CD14-positive monocyte (primary cell): ENCODE measurements around the gene BCAS1. TPM values are rescaled to one million over a fixed set of nuclear protein-coding genes. Genes with fewer than 3 reads are reported as not detected.
A peak's percentile ranks its signal among the peaks of the same experiment; 100 is the strongest.

Source experiments
- DNase-seq, 3 donors: peaks; one replicate each; pipeline ENCODE4 v3.0.0-alpha.2; 2011 to 2022
- H2AFZ ChIP-seq: 2 replicates; pipeline ENCODE4 v1.6.0; 2012; ENCODE audit warnings: mild to moderate bottlenecking, low read depth, low read length, inconsistent platforms; ENCODE audit not compliant: insufficient read depth, poor library complexity, severe bottlenecking
- H3K27ac ChIP-seq, 2 donors: 1 replicate in 1 of 2; 2 replicates in 1 of 2; pipeline ENCODE4 v1.5.1; 2012 to 2013; ENCODE audit warnings: low read length in 2 of 2, control low read depth in 1 of 2, inconsistent platforms in 1 of 2, low read depth in 1 of 2, mild to moderate bottlenecking in 1 of 2
- H3K27me3 ChIP-seq, 2 donors: one replicate each; pipeline versions ENCODE4 v1.6.0 to v1.6.1; 2011 to 2013; ENCODE audit warnings: low read length in 2 of 2; ENCODE audit not compliant: control insufficient read depth in 2 of 2, insufficient read depth in 2 of 2
- H3K36me3 ChIP-seq, 2 donors: replicated peaks in 1 of 2; 1 replicate in 1 of 2; 2 replicates in 1 of 2; pipeline versions ENCODE4 v1.5.1 to v1.6.1; 2012 to 2013; ENCODE audit warnings: low read length in 2 of 2, control low read depth in 1 of 2, inconsistent platforms in 1 of 2, mild to moderate bottlenecking in 1 of 2; ENCODE audit not compliant: insufficient read depth in 2 of 2, control insufficient read depth in 1 of 2
- H3K4me1 ChIP-seq, 2 donors: 1 replicate in 1 of 2; 2 replicates in 1 of 2; pipeline versions ENCODE4 v1.5.1 to v1.6.1; 2012 to 2013; ENCODE audit warnings: low read length in 2 of 2, control low read depth in 1 of 2, inconsistent platforms in 1 of 2, mild to moderate bottlenecking in 1 of 2, moderate library complexity in 1 of 2; ENCODE audit not compliant: insufficient read depth in 2 of 2, control insufficient read depth in 1 of 2
- H3K4me2 ChIP-seq: replicated peaks from 2 replicates; pipeline ENCODE3; 2012; ENCODE audit warnings: low read length, moderate library complexity, mild to moderate bottlenecking; ENCODE audit not compliant: poor library complexity, severe bottlenecking; ENCODE audit errors: extremely low read depth
- H3K4me3 ChIP-seq, 3 experiments: fragments of 200-600 bp in 1 of 3; sonication (generic) in 1 of 3; replicated peaks in 1 of 3; 1 replicate in 2 of 3; 2 replicates in 1 of 3; pipeline ENCODE4 v1.5.1; 2011 to 2013; ENCODE audit warnings: low read length in 3 of 3, mild to moderate bottlenecking in 3 of 3, control low read depth in 2 of 3, low read depth in 2 of 3, inconsistent platforms in 1 of 3, moderate library complexity in 1 of 3
- H3K79me2 ChIP-seq: 2 replicates; pipeline ENCODE4 v1.6.0; 2012; ENCODE audit warnings: mild to moderate bottlenecking, control low read depth, inconsistent platforms, low read length, moderate library complexity; ENCODE audit not compliant: insufficient read depth
- H3K9ac ChIP-seq: 2 replicates; pipeline ENCODE4 v1.6.0; 2017; ENCODE audit warnings: low read length, mild to moderate bottlenecking; ENCODE audit not compliant: insufficient read depth, poor library complexity, severe bottlenecking
- H3K9me3 ChIP-seq, 2 donors: replicated peaks in 1 of 2; 1 replicate in 1 of 2; 2 replicates in 1 of 2; pipeline versions ENCODE4 v1.5.1 to v1.6.1; 2012 to 2013; ENCODE audit warnings: low read length in 2 of 2, control low read depth in 1 of 2; ENCODE audit not compliant: control insufficient read depth in 1 of 2, insufficient read depth in 1 of 2
- H4K20me1 ChIP-seq: 2 replicates; pipeline ENCODE4 v1.6.0; 2012; ENCODE audit warnings: mild to moderate bottlenecking, low read length, control low read depth, moderate library complexity; ENCODE audit not compliant: insufficient read depth
- H3K27ac Mint-ChIP-seq, 7 donors: one replicate each; pipeline ENCODE4 v1.8.0; 2020; ENCODE audit warnings: mild to moderate bottlenecking in 7 of 7, mixed read lengths in 7 of 7, moderate library complexity in 6 of 7, inconsistent platforms in 2 of 7
- H3K27me3 Mint-ChIP-seq, 3 donors: one replicate each; pipeline ENCODE4 v1.8.0; 2021 to 2022; ENCODE audit warnings: low read depth in 3 of 3, mild to moderate bottlenecking in 3 of 3, mixed read lengths in 3 of 3, moderate library complexity in 3 of 3, inconsistent platforms in 1 of 3
- H3K36me3 Mint-ChIP-seq, 2 donors: one replicate each; pipeline ENCODE4 v1.8.0; 2020; ENCODE audit warnings: mixed read lengths in 2 of 2, inconsistent platforms in 1 of 2, mild to moderate bottlenecking in 1 of 2
- H3K4me1 Mint-ChIP-seq: one replicate; pipeline ENCODE4 v1.8.0; 2020; ENCODE audit warnings: mild to moderate bottlenecking, mixed read lengths
- H3K4me3 Mint-ChIP-seq, 2 donors: one replicate each; pipeline ENCODE4 v1.8.0; 2020; ENCODE audit warnings: mild to moderate bottlenecking in 2 of 2, mixed read lengths in 2 of 2, moderate library complexity in 1 of 2
- H3K9me3 Mint-ChIP-seq, 7 donors: one replicate each; pipeline ENCODE4 v1.8.0; 2020 to 2022; ENCODE audit warnings: mixed read lengths in 7 of 7, mild to moderate bottlenecking in 6 of 7, moderate library complexity in 6 of 7, inconsistent platforms in 2 of 7
- WGBS: methylation state at CpG from one replicate; pipeline ENCODE4 v1.1.5; 2013; ENCODE audit warnings: missing lambda C conversion rate; ENCODE audit not compliant: insufficient coverage; 5-methylcytosine and 5-hydroxymethylcytosine counted together
- intact Hi-C, 2 donors: fragments of 100-400 bp; cut with micrococcal nuclease; formaldehyde crosslinking; loops; one replicate each; pipeline versions ENCODE4 v1.15.0 to v1.15.1; 2023
- polyA plus RNA-seq, 3 donors: library from polyadenylated mRNA; depleted of rRNA in 1 of 3; unstranded in 2 of 3; stranded (reverse) in 1 of 3; fragments of 300-500 nt in 2 of 3; fragments of >200 nt in 1 of 3; fragmentation: Illumina TruSeq in 2 of 3; gene quantifications; 1 replicate in 2 of 3; 2 replicates in 1 of 3; pipeline ENCODE4 v1.2.3, GENCODE V29; 2012 to 2021
- TF ChIP-seq, protein P1 (sequence below): fragments of 200-600 bp; IDR thresholded peaks from one replicate; pipeline ENCODE4 v1.8.0; 2022; ENCODE audit warnings: antibody characterized with exemption, mild to moderate bottlenecking

Gene BCAS1
- polyA plus RNA-seq, 3 donors, result 0.01 to 0.02 TPM; not detected in 1

DNA sequence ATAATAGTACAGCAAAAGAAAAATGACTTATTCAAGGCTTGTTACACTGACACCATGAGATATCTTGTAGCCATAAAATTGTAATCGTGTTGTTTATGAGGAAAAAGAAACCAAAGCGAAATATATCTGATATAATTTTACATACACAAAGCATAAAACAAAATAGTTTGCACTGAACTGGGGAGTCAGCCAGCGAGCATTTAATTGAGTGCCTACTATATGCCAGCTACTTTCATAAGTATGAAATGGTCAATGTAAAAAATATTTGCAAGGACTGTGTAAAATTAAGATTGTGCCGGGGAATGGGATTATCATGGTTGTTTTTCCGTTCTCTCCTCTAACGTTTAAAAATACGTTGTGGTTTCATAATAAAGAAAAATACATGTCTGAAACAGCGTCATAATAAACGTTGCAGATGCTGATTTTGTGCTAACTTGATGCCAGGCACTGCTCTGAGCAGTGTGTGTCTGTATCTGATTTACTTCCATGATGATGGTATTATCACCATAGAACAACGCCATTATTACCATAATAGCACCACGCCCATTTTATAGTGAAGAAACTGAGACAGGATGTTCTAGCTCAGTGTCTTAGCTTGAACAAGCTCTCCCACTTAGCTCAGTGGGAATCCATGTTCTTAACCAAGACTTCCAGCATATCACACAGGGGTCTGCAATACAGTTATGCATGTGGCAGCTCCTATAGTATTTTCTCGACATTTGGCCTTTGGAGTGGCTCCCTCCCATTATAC is 144.6 kb downstream of the BCAS1 start:
- peaks cover 79% of the 10 kb centered on the region for H3K4me1 Mint-ChIP-seq
- peak overlapping the region; percentile 82 to 96 (median 94) for H3K27ac Mint-ChIP-seq
- DNase-seq, result no peak
- peaks cover 0 to 2% (median 0%) of the 10 kb centered on the region in 7 donors for H3K9me3 Mint-ChIP-seq
- no peak overlapping the region for H2AFZ ChIP-seq
- peaks cover 0 to 3% of the 10 kb centered on the region in 2 donors for H3K36me3 Mint-ChIP-seq
- H3K9ac ChIP-seq, result peak overlapping the region; percentile 46
- peaks cover 0 to 2% (median 2%) of the 10 kb centered on the region in 3 donors for H3K27me3 Mint-ChIP-seq
- H3K9me3 ChIP-seq, result no peaks in the 10 kb centered on the region
- peak overlapping the region; percentile 2 to 92 for H3K27ac ChIP-seq
- H3K4me2 ChIP-seq, result peak overlapping the region; percentile 59
- H3K4me3 ChIP-seq, result peak overlapping the region in 1 of 3 experiments; percentile 39
- H3K79me2 ChIP-seq, result peaks cover 7% of the 10 kb centered on the region
- no peaks in the 10 kb centered on the region for H4K20me1 ChIP-seq
- intact Hi-C loops, result no loop called here
- WGBS, result 89% methylated on average over 3 of the region's 12 CpGs
- H3K4me3 Mint-ChIP-seq, result peak overlapping the region in 1 of 2 donors; percentile 53
- H3K36me3 ChIP-seq, result no peaks in the 10 kb centered on the region
- TF ChIP-seq, protein P1, sequence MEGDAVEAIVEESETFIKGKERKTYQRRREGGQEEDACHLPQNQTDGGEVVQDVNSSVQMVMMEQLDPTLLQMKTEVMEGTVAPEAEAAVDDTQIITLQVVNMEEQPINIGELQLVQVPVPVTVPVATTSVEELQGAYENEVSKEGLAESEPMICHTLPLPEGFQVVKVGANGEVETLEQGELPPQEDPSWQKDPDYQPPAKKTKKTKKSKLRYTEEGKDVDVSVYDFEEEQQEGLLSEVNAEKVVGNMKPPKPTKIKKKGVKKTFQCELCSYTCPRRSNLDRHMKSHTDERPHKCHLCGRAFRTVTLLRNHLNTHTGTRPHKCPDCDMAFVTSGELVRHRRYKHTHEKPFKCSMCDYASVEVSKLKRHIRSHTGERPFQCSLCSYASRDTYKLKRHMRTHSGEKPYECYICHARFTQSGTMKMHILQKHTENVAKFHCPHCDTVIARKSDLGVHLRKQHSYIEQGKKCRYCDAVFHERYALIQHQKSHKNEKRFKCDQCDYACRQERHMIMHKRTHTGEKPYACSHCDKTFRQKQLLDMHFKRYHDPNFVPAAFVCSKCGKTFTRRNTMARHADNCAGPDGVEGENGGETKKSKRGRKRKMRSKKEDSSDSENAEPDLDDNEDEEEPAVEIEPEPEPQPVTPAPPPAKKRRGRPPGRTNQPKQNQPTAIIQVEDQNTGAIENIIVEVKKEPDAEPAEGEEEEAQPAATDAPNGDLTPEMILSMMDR, result no peak
- no peaks in the 10 kb centered on the region for H3K27me3 ChIP-seq
- H3K4me1 ChIP-seq, result peaks cover 83 to 92% of the 10 kb centered on the region in 2 donors

DNA sequence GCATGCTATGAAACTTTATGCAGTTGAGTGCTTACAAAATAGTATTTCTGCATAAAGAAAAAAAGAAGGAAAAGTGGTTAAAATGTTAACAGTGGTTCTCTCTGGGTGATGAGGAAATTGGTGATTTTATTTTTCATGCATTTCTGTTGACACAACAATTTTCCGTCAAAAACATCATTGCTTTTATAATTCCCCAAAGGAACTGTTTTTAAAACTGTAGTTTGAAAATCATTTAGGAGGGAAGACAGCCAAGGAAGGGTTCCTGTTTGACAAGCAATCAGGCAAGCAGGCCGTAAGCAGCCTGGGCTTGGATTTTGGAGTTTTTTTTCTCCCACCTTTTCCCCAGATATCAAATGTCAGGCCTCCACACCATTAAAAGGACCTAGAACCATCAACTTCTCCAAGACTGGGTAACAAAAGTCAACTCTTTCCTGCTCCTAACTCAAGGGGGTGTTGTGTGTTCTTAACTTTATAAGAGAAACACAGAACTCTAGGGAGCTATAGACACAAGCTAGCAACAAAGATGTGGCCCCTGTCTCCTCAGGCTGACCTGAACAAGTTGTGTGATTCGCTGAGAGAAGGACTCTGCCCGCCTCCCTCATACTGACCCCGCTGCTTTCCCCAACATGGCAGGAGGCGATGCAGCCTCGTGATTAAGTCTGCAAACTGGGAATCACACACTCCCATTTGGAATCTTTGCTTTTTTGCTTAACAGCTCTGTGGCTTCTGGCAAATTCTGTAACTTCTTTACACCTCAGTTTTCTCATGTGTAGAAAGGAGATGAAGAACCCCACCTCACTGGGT is 146.6 kb downstream of the BCAS1 start:
- peaks cover 65 to 75% of the 10 kb centered on the region in 2 donors for H3K4me1 ChIP-seq
- Mint-ChIP-seq H3K36me3 (peaks cover 0 to 2% of the 10 kb centered on the region in 2 donors), H3K4me1 (peaks cover 61% of the 10 kb centered on the region), H3K9me3 (no peaks in the 10 kb centered on the region), H3K4me3 (peak overlapping the region in 1 of 2 donors; percentile 35), H3K27ac (peak overlapping the region; percentile 87 to 95 (median 94)), H3K27me3 (peaks cover 0 to 2% (median 2%) of the 10 kb centered on the region in 3 donors)
- no peaks in the 10 kb centered on the region for H3K27me3 ChIP-seq
- no peaks in the 10 kb centered on the region for H3K36me3 ChIP-seq
- peak overlapping the region in 1 of 3 experiments; percentile 51 for H3K4me3 ChIP-seq
- WGBS, result 100% methylated on average over 1 of the region's 7 CpGs
- H3K79me2 ChIP-seq, result peaks cover 7% of the 10 kb centered on the region
- TF ChIP-seq, protein P1, result no peak
- H3K9me3 ChIP-seq, result no peaks in the 10 kb centered on the region
- intact Hi-C loops, result loop anchor here in 1 of 2 donors (5.0 kb wide), 1 partner anchor 76 kb away; no protein-coding TSS in a partner anchor
- H2AFZ ChIP-seq, result no peak overlapping the region
- H4K20me1 ChIP-seq, result no peaks in the 10 kb centered on the region
- H3K27ac ChIP-seq, result peak overlapping the region; percentile 79 to 92
- H3K9ac ChIP-seq, result peak overlapping the region; percentile 30
- DNase-seq, result no peak
- H3K4me2 ChIP-seq, result peak overlapping the region; percentile 58
